Peyer's patch (tissue), 4 donors: ENCODE measurements around the gene CSK. TPM values are rescaled to one million over a fixed set of nuclear protein-coding genes. Genes with fewer than 3 reads are reported as not detected.

ENCODE experiments used
- DNase-seq, 3 donors: peaks; one replicate each; pipeline ENCODE4 v3.0.0-alpha.2; 2017 to 2019
- H3K27ac ChIP-seq, 4 donors: fragments of 200-600 bp; sonication (generic); one replicate each; pipeline ENCODE4 v1.5.1; 2016 to 2019
- H3K27me3 ChIP-seq, 2 donors: fragments of 200-600 bp; sonication (generic); one replicate each; pipeline ENCODE4 v1.5.1; 2019
- H3K36me3 ChIP-seq, 3 donors: fragments of 200-600 bp; sonication (generic); one replicate each; pipeline ENCODE4 v1.5.1; 2016 to 2019
- H3K4me1 ChIP-seq, 4 donors: fragments of 200-600 bp; sonication (generic); one replicate each; pipeline ENCODE4 v1.5.1; 2016 to 2019
- H3K4me3 ChIP-seq, 4 donors: fragments of 200-600 bp; sonication (generic); 1 replicate in 3 of 4; 2 replicates in 1 of 4; pipeline ENCODE4 v1.5.1; 2016 to 2019; ENCODE audit warnings: mild to moderate bottlenecking in 1 of 4
- H3K9me3 ChIP-seq, 4 donors: fragments of 200-600 bp; sonication (generic); one replicate each; pipeline ENCODE4 v1.5.1; 2016 to 2019; ENCODE audit warnings: mild to moderate bottlenecking in 1 of 4
- POLR2A ChIP-seq, 2 donors: fragments of 450-650 bp; IDR thresholded peaks; one replicate each; pipeline ENCODE4 v1.5.1; 2017; ENCODE audit warnings: antibody characterized with exemption in 2 of 2, mild to moderate bottlenecking in 2 of 2, moderate library complexity in 2 of 2
- total RNA-seq, 4 donors: library from RNA; depleted of rRNA; stranded (reverse); fragments of >200 nt; gene quantifications; one replicate each; pipeline ENCODE4 v1.1.0, GENCODE V29; 2016
- TF ChIP-seq, protein P1 (sequence below), 6 experiments: fragments of 450-650 bp in 4 of 6; fragments of 200-600 bp in 2 of 6; sonication (generic) in 1 of 6; IDR thresholded peaks; one replicate each; pipeline ENCODE4 v1.5.1; 2017 to 2019; ENCODE audit warnings: antibody characterized with exemption in 6 of 6, mild to moderate bottlenecking in 3 of 6, moderate library complexity in 1 of 6

CSK gene
- total RNA-seq, 4 donors from 2014 or later: 53.8 to 122 (median 66.2) TPM

DNA sequence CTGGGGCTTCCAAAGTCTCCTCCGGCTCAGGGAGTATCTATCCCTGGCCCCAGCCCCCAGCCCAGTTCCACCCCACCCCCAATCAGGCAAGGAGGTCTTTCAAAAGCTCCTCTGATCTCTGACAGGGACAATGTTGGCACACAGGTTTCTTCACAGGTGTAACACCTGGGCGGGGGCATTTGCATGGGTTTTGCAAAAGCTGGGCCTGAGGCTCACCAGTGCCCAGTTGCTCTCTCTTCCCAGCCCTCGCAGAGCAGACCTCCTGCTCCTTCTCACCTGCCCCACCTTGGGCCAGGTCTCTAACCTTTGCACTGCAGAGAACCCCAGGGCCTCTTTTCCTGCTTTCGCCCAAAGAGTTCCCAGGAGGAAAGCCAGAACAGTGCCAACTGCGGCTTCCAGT, 8.6 kb upstream of the CSK start:
- no peak for DNase-seq
- no peaks in the 10 kb centered on the region for H3K36me3 ChIP-seq
- no peaks in the 10 kb centered on the region for H3K9me3 ChIP-seq
- H3K27me3 ChIP-seq: no peaks in the 10 kb centered on the region
- no peak for TF ChIP-seq POLR2A (IDR thresholded peaks at IDR 0.05)
- TF ChIP-seq, protein P1, sequence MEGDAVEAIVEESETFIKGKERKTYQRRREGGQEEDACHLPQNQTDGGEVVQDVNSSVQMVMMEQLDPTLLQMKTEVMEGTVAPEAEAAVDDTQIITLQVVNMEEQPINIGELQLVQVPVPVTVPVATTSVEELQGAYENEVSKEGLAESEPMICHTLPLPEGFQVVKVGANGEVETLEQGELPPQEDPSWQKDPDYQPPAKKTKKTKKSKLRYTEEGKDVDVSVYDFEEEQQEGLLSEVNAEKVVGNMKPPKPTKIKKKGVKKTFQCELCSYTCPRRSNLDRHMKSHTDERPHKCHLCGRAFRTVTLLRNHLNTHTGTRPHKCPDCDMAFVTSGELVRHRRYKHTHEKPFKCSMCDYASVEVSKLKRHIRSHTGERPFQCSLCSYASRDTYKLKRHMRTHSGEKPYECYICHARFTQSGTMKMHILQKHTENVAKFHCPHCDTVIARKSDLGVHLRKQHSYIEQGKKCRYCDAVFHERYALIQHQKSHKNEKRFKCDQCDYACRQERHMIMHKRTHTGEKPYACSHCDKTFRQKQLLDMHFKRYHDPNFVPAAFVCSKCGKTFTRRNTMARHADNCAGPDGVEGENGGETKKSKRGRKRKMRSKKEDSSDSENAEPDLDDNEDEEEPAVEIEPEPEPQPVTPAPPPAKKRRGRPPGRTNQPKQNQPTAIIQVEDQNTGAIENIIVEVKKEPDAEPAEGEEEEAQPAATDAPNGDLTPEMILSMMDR (IDR thresholded peaks at IDR 0.05): no peak
- H3K4me3 ChIP-seq: no peak overlapping the region
- H3K4me1 ChIP-seq: peaks cover 9 to 59% (median 49%) of the 10 kb centered on the region in 4 donors
- H3K27ac ChIP-seq: peak overlapping the region in 2 of 4 donors; percentile 49 to 69

DNA sequence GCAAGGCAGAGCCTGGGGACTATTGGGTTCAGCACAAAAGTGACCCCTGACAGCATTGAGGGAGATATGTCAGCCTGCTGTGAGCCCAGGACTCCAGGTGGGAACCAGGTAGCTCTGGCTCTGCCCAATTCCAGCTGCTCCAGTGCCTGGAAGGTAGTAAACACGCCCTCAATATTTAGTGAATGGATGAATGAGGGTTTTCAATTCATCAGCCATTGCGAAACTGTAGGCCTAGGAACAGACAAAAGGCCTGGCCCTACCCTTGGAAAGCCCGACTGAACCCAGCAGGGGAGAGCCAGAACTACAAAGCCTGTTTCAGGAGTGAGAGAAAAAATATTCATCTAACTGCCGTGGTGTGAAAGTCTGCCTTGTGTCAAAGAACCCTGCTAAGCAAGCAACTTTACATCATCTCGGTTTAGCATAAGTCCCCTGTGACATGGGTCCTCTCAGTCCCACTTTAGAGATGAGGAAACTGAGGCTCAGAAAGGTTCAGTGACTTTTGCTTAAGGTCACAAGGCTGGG, 8.1 kb upstream of the CSK start:
- Histone ChIP-seq H3K36me3 (no peaks in the 10 kb centered on the region), H3K27me3 (no peaks in the 10 kb centered on the region), H3K9me3 (no peaks in the 10 kb centered on the region), H3K4me1 (peaks cover 9 to 64% (median 53%) of the 10 kb centered on the region in 4 donors), H3K27ac (peak overlapping the region in 2 of 4 donors; percentile 49 to 69), H3K4me3 (no peak overlapping the region)
- no peak for DNase-seq
- TF ChIP-seq POLR2A (IDR thresholded peaks at IDR 0.05): no peak
- TF ChIP-seq, protein P1 (IDR thresholded peaks at IDR 0.05): no peak

DNA sequence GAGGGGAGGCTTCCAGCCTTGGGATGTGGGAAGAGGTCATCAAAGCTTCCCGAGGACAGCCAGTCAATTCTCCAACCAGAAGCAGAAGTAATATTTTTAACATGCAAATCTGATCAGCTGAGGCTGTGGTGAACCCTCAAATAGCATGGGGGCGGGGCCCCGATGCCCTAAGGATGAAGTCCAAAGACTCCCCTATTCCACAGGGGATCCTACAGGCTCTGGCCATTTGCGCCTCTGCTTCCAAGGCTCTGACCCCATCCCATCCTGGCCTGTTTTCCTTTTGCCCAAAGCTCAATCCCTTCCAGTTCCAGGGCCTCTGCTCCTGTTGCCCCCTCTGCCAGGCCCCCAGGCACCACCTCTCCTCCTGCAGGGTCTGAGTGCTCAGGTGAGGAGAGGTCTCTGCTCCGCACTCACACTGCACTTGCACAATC, 6.7 kb upstream of the CSK start:
- H3K4me1 ChIP-seq: peaks cover 15 to 76% (median 59%) of the 10 kb centered on the region in 4 donors

DNA sequence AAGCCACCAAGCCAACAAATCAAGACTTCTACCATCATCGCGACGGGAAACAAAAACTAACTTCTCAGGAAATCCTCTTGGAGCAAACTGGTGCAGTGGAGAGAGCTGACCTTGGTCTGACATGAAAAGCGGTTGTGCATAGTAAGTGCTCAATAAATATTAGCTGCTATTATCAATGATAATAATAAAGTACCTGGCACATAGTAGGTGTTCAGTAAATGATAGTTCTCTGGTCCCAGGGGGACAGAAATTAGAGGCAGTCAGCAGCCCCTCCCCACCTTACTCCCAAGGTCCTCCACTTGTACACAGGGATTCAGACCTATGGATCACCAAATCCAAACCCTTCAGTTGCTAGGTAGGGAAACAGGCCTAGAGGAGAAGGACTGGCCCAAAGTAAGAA, 6.0 kb upstream of the CSK start:
- Histone ChIP-seq H3K36me3 (no peaks in the 10 kb centered on the region), H3K27ac (peak overlapping the region in 2 of 4 donors; percentile 12 to 97), H3K27me3 (no peaks in the 10 kb centered on the region), H3K9me3 (no peaks in the 10 kb centered on the region), H3K4me1 (peaks cover 16 to 84% (median 65%) of the 10 kb centered on the region in 4 donors), H3K4me3 (no peak overlapping the region)
- TF ChIP-seq, protein P1 (IDR thresholded peaks at IDR 0.05): no peak
- no peak for TF ChIP-seq POLR2A (IDR thresholded peaks at IDR 0.05)
- no peak for DNase-seq

More for the DNA sequence above, 6.7 kb upstream of the CSK start:
- H3K9me3 ChIP-seq: no peaks in the 10 kb centered on the region
- peak in 2 of 3 donors; percentile 74 to 75 for DNase-seq
- H3K27ac ChIP-seq: peak overlapping the region in 1 of 4 donors; percentile 97
- H3K4me3 ChIP-seq: no peak overlapping the region
- no peaks in the 10 kb centered on the region for H3K36me3 ChIP-seq
- H3K27me3 ChIP-seq: no peaks in the 10 kb centered on the region
- TF ChIP-seq, protein P1 (IDR thresholded peaks at IDR 0.05): no peak
- TF ChIP-seq POLR2A (IDR thresholded peaks at IDR 0.05): no peak

- DNase-seq: peak in 2 of 3 donors; percentile 78 to 84
- H3K9me3 ChIP-seq: no peaks in the 10 kb centered on the region
- peak overlapping the region; percentile 65 to 97 (median 70) for H3K27ac ChIP-seq
- TF ChIP-seq POLR2A (IDR thresholded peaks at IDR 0.05): no peak
- TF ChIP-seq, protein P1 (IDR thresholded peaks at IDR 0.05): no peak
- no peaks in the 10 kb centered on the region for H3K36me3 ChIP-seq
- H3K27me3 ChIP-seq: no peaks in the 10 kb centered on the region
- H3K4me1 ChIP-seq: peaks cover 16 to 85% (median 62%) of the 10 kb centered on the region in 4 donors
- peak overlapping the region in 1 of 4 donors; percentile 20 for H3K4me3 ChIP-seq
Measured at GRCh38 chr15:74776821-74777768, 4.8 kb upstream of the CSK start.
